ENCODE data around the gene ETV1. TPM values are rescaled to one million over a fixed set of nuclear protein-coding genes. Genes with fewer than 3 reads are reported as not detected.

ETV1 gene
- total RNA-seq, 1 experiment from 2014 or later: 23.3 TPM

GRCh38 chr7:13988731-13989125 is 738 bp downstream of the ETV1 start:
- no peaks in the 10 kb centered on the region for H3K27me3 ChIP-seq (ENCODE audit: insufficient read depth, low read length)
- no peak overlapping the region for H2AFZ ChIP-seq (ENCODE audit: low read depth, low read length, poor library complexity, severe bottlenecking)
- ChIA-PET RAD21 (ENCODE audit: low non-redundant PET in 1 of 2, low total read pairs in 2 of 2, uncharacterized antibody in 2 of 2, unreplicated experiment in 2 of 2) (no interaction called here), POLR2A (interaction anchor here (1.3 kb wide), 1 partner anchor 8 kb away, joined by 3 read pairs; no protein-coding TSS in a partner anchor), CTCF (interaction anchor here (1.5 kb wide), 1 partner anchor 707 kb away, joined by 4 read pairs; no protein-coding TSS in a partner anchor)
- no peaks in the 10 kb centered on the region for H3K36me3 ChIP-seq (ENCODE audit: control insufficient read depth in 1 of 2, insufficient read depth in 2 of 2, low read length in 2 of 2)
- peak overlapping the region; percentile 78 for H3K4me2 ChIP-seq (ENCODE audit: low read length)
- no peaks in the 10 kb centered on the region for H4K20me1 ChIP-seq (ENCODE audit: insufficient read depth)
- H3K9me3 ChIP-seq (ENCODE audit: control insufficient read depth in 1 of 2, insufficient read depth in 1 of 2, low read depth in 1 of 2, low read length in 2 of 2): no peaks in the 10 kb centered on the region
- BruUV-seq (replicated peaks): no TSS peak
- TF ChIP-seq RAD21 (IDR thresholded peaks at IDR 0.05; ENCODE audit: low read depth) (no peak), CTCF (IDR thresholded peaks at IDR 0.05 in 2 of 3, conservative IDR thresholded peaks at IDR 0.05 in 1 of 3; ENCODE audit: borderline replicate concordance in 1 of 3, insufficient read depth in 1 of 3, low read depth in 2 of 3, low read length in 2 of 3) (no peak)
- DNase-seq (ENCODE audit: low read depth, low spot score) (no peak), ATAC-seq (no peak)
- no peaks in the 10 kb centered on the region; the same call in 1 of the 2 replicates for H3K9me2 ChIP-seq (ENCODE audit: insufficient read depth)
- H3K27ac ChIP-seq (ENCODE audit: low read depth, low read length): peak overlapping the region; percentile 68
- peak overlapping the region; percentile 54 for H3K9ac ChIP-seq (ENCODE audit: low read length)
- H3K4me3 ChIP-seq (replicated peaks in 1 of 2; ENCODE audit: low read depth in 1 of 2, low read length in 2 of 2): peak overlapping the region; percentile 53 to 61
- H3K79me2 ChIP-seq (ENCODE audit: insufficient read depth, low read length): no peaks in the 10 kb centered on the region
- peaks cover 9 to 13% of the 10 kb centered on the region in 2 experiments; a peak in 3 of 4 replicates for H3K4me1 ChIP-seq (ENCODE audit: control insufficient read depth in 1 of 2, insufficient read depth in 2 of 2, low read length in 2 of 2)
- intact Hi-C loops (cut with micrococcal nuclease): no loop called here

GRCh38 chr7:13988065-13988464 is 1.4 kb downstream of the ETV1 start:
- H3K9ac ChIP-seq (ENCODE audit: low read length): no peak overlapping the region
- ChIA-PET CTCF (no interaction called here), RAD21 (ENCODE audit: low non-redundant PET in 1 of 2, low total read pairs in 2 of 2, uncharacterized antibody in 2 of 2, unreplicated experiment in 2 of 2) (no interaction called here), POLR2A (interaction anchor here (1.3 kb wide), 1 partner anchor 7 kb away, joined by 3 read pairs; no protein-coding TSS in a partner anchor)
- no peaks in the 10 kb centered on the region for H3K36me3 ChIP-seq (ENCODE audit: control insufficient read depth in 1 of 2, insufficient read depth in 2 of 2, low read length in 2 of 2)
- H2AFZ ChIP-seq (ENCODE audit: low read depth, low read length, poor library complexity, severe bottlenecking): no peak overlapping the region
- H3K4me3 ChIP-seq (replicated peaks in 1 of 2; ENCODE audit: low read depth in 1 of 2, low read length in 2 of 2): peak overlapping the region in 1 of 2 experiments; percentile 61; a peak in 1 of 4 replicates
- ATAC-seq (no peak), DNase-seq (ENCODE audit: low read depth, low spot score) (no peak)
- no TSS peak for BruUV-seq (replicated peaks)
- TF ChIP-seq POLR2AphosphoS5 (IDR thresholded peaks at IDR 0.05; ENCODE audit: low read depth, low read length) (no peak), EZH2phosphoT487 (IDR thresholded peaks at IDR 0.05; ENCODE audit: borderline replicate concordance) (no peak), ZBTB33 (IDR thresholded peaks at IDR 0.05; ENCODE audit: extremely low read depth, insufficient replicate concordance, low read length) (no peak), EGR1 (IDR thresholded peaks at IDR 0.05; ENCODE audit: low read depth) (no peak)
- H3K4me2 ChIP-seq (ENCODE audit: low read length): peak overlapping the region; percentile 78
- no peak overlapping the region for H3K27ac ChIP-seq (ENCODE audit: low read depth, low read length)
- H3K9me2 ChIP-seq (ENCODE audit: insufficient read depth): no peaks in the 10 kb centered on the region; the same call in 1 of the 2 replicates
- no peaks in the 10 kb centered on the region for H4K20me1 ChIP-seq (ENCODE audit: insufficient read depth)
- intact Hi-C loops (cut with micrococcal nuclease): no loop called here
- H3K27me3 ChIP-seq (ENCODE audit: insufficient read depth, low read length): no peaks in the 10 kb centered on the region
- H3K9me3 ChIP-seq (ENCODE audit: control insufficient read depth in 1 of 2, insufficient read depth in 1 of 2, low read depth in 1 of 2, low read length in 2 of 2): no peaks in the 10 kb centered on the region
- no peaks in the 10 kb centered on the region for H3K79me2 ChIP-seq (ENCODE audit: insufficient read depth, low read length)
- H3K4me1 ChIP-seq (ENCODE audit: control insufficient read depth in 1 of 2, insufficient read depth in 2 of 2, low read length in 2 of 2): peaks cover 9 to 13% of the 10 kb centered on the region in 2 experiments; a peak in 3 of 4 replicates
